ENCODE results near the gene RBPMS2. TPM values are rescaled to one million over a fixed set of nuclear protein-coding genes. Genes with fewer than 3 reads are reported as not detected.

Gene RBPMS2
- total RNA-seq, 1 donor from 2014 or later = 4.8 TPM

- Mint-ChIP-seq H3K27ac (ENCODE audit: unreplicated experiment) (no peak overlapping the region), H3K27me3 (ENCODE audit: unreplicated experiment) (no peaks in the 10 kb centered on the region), H3K4me3 (ENCODE audit: unreplicated experiment) (no peak overlapping the region), H3K4me1 (ENCODE audit: unreplicated experiment) (no peaks in the 10 kb centered on the region), H3K9me3 (ENCODE audit: unreplicated experiment) (no peaks in the 10 kb centered on the region), H3K36me3 (ENCODE audit: unreplicated experiment) (no peaks in the 10 kb centered on the region)
- no peak for DNase-seq (ENCODE audit: extremely low spot score, unreplicated experiment)
- no peak for TF ChIP-seq CTCF (IDR thresholded peaks at IDR 0.05)
Observed at GRCh38 chr15:64767203-64767602, 8.2 kb downstream of the RBPMS2 start.

GRCh38 chr15:64766058-64766457 lies 9.3 kb downstream of the RBPMS2 start:
- H3K27me3 Mint-ChIP-seq (ENCODE audit: unreplicated experiment) = no peaks in the 10 kb centered on the region
- no peaks in the 10 kb centered on the region for H3K4me1 Mint-ChIP-seq (ENCODE audit: unreplicated experiment)
- H3K36me3 Mint-ChIP-seq (ENCODE audit: unreplicated experiment) = no peaks in the 10 kb centered on the region
- H3K27ac Mint-ChIP-seq (ENCODE audit: unreplicated experiment) = no peak overlapping the region
- no peak for DNase-seq (ENCODE audit: extremely low spot score, unreplicated experiment)
- H3K4me3 Mint-ChIP-seq (ENCODE audit: unreplicated experiment) = no peak overlapping the region
- no peaks in the 10 kb centered on the region for H3K9me3 Mint-ChIP-seq (ENCODE audit: unreplicated experiment)
- no peak for TF ChIP-seq CTCF (IDR thresholded peaks at IDR 0.05)

- no peaks in the 10 kb centered on the region for H3K9me3 Mint-ChIP-seq (ENCODE audit: unreplicated experiment)
- no peak overlapping the region for H3K4me3 Mint-ChIP-seq (ENCODE audit: unreplicated experiment)
- no peaks in the 10 kb centered on the region for H3K36me3 Mint-ChIP-seq (ENCODE audit: unreplicated experiment)
- no peaks in the 10 kb centered on the region for H3K27me3 Mint-ChIP-seq (ENCODE audit: unreplicated experiment)
- DNase-seq (ENCODE audit: extremely low spot score, unreplicated experiment) = no peak
- no peak for TF ChIP-seq CTCF (IDR thresholded peaks at IDR 0.05)
- H3K27ac Mint-ChIP-seq (ENCODE audit: unreplicated experiment) = no peak overlapping the region
- no peaks in the 10 kb centered on the region for H3K4me1 Mint-ChIP-seq (ENCODE audit: unreplicated experiment)
Observed at GRCh38 chr15:64763874-64764273, 11.5 kb downstream of the RBPMS2 start.

GRCh38 chr15:64763462-64763861 lies 11.9 kb downstream of the RBPMS2 start:
- Mint-ChIP-seq H3K27ac (ENCODE audit: unreplicated experiment) (no peak overlapping the region), H3K4me3 (ENCODE audit: unreplicated experiment) (no peak overlapping the region), H3K27me3 (ENCODE audit: unreplicated experiment) (no peaks in the 10 kb centered on the region), H3K9me3 (ENCODE audit: unreplicated experiment) (no peaks in the 10 kb centered on the region), H3K36me3 (ENCODE audit: unreplicated experiment) (no peaks in the 10 kb centered on the region), H3K4me1 (ENCODE audit: unreplicated experiment) (no peaks in the 10 kb centered on the region)
- no peak for DNase-seq (ENCODE audit: extremely low spot score, unreplicated experiment)
- no peak for TF ChIP-seq CTCF (IDR thresholded peaks at IDR 0.05)

GRCh38 chr15:64763021-64763420 lies 12.4 kb downstream of the RBPMS2 start:
- Mint-ChIP-seq H3K4me1 (ENCODE audit: unreplicated experiment) (no peaks in the 10 kb centered on the region), H3K27ac (ENCODE audit: unreplicated experiment) (no peak overlapping the region), H3K9me3 (ENCODE audit: unreplicated experiment) (no peaks in the 10 kb centered on the region), H3K4me3 (ENCODE audit: unreplicated experiment) (no peak overlapping the region), H3K27me3 (ENCODE audit: unreplicated experiment) (no peaks in the 10 kb centered on the region), H3K36me3 (ENCODE audit: unreplicated experiment) (no peaks in the 10 kb centered on the region)
- TF ChIP-seq CTCF (IDR thresholded peaks at IDR 0.05) = no peak
- DNase-seq (ENCODE audit: extremely low spot score, unreplicated experiment) = no peak

Measured in osteocyte (in vitro differentiated cells).